Activated naive CD4-positive, alpha-beta T cell treated with Interleukin-2 at 50 U/mL for 16 hours (primary cell): ENCODE results near the gene SH3PXD2A.
"Not testable (repeated sequence)": the region's sequence is repeated elsewhere in the genome, so short reads cannot be mapped to it uniquely, and the experiment has no call there.

Source experiments
- DNase-seq: peaks from one replicate; pipeline ENCODE4 v3.0.0-alpha.2; 2020

Gene SH3PXD2A

DNA sequence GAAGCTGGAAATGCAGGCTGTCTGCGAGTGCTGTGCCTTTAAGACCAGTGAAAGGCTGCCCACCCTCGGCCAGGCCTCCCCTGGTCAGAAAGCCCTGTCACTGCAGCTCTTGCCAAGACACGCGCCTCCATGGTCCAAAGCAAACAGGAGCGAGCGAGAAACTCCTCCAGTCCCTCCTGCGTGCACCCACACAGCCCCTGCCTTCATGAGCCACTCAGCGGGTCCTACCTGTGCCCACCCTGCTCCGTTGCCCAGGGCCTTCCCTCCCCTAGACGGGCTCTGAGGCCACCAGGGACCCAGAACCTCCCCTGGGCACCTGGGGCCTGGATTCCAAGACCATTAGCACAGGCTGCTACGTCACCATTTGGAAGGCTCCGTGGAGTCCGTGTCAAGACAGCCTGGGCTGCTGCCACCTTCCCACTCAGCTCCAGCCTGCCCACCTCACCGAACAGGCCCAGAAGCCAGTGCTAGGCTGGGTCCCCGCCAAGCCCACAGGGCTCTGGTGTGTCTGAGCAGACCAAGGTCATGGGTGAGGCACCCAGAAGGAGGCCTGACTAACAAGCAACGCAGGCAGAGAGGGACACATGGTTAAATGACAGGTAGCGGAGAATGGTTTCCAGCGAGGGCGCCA is 217.3 kb downstream of the SH3PXD2A start:
- no peak for DNase-seq

DNA sequence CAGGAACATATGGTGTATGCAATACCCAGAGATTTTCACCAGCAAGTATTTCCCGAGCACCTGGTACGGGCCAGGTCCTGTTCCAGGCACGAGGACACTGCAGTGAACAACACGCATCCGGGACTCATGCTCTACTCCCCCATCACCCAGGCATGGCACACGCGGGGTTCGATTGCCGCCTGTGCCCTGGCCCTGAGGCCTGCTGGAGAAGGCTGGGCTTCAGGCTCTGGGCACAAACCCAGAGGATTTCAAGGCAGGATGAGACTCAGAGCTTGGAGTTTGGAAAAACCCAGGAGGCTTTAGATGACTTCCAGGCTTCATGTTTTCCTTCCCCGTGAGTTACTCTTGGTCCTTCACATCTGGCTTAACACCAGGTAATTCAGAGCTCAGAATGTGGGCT is 218.4 kb downstream of the SH3PXD2A start:
- no peak for DNase-seq

DNA sequence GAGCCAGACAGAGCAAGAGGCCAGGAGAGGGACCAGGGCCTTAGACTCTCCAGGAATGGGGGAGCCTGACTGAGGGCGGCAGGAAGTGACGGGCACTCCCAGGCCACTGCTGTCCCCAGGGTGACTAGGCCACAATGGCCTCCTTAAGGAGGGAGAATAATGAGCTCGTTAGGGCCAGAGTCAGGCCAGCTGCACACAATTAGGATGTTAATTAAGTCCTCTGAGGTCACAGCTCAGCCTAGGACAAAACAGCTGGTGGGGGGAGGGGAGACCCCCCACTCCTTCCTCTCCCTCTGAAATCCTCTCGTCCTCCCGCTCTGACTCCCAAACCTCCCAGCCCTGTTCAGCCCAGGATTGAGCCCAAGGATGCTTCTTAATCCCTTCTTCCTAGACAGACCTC is 218.9 kb downstream of the SH3PXD2A start:
- DNase-seq: no peak

DNA sequence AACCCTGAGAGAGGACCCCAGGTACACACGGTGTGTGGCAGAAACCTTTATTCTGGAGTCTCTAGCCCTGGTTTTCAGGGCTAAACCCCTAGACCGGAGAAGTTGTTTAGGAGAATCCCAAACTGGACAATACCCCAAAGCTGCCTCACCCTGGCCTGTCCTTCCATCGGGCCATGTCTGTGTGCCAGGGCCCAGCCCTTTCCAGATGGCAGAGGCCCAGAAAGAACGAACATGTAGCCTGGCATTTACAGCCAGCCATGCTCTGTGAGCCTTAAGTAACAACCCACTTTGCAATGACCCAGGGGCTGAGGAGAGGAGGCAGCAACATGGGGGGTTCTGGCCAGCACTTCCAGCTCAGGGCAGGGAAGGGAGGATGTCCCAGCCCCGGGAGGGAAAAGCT is 219.8 kb downstream of the SH3PXD2A start:
- DNase-seq: no peak

DNA sequence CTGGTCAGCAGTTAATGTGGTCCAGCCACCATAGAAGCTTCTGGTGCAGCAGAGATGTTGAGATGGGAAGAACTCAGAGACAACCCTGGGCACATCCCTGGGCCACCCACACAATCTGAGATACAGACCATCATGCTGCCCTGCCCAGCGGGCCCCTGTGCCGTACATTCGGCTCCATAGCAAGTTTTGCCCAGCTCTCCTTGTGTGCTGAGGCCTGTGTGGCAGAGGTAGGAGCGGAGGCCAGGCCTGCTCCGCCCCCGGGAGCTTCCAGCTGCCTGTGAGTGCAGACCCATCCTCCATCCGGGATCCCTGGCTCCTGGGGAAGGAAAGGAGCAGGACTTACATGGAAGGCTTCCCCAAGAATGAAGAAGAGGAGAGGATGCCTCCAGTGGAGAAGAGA is 221.5 kb downstream of the SH3PXD2A start:
- no peak for DNase-seq

DNA sequence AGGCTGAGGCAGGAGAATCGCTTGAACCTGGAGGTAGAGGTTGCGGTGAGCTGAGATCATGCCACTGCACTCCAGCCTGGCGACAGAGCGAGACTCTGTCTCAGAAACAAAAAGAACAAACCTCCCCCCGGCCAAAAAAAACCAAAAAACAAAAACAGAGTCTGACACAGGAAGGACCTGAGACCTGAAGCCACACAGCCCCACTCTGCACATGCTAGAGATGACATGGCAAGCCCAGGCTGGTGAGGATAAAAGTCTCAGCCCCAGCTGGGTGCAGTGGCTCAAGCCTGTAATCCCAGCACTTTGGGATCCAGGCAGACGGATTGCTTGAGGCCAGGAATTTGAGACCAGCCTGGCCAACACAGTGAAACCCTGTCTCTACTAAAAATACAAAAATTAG is 222.5 kb downstream of the SH3PXD2A start:
- DNase-seq: not testable (repeated sequence)

DNA sequence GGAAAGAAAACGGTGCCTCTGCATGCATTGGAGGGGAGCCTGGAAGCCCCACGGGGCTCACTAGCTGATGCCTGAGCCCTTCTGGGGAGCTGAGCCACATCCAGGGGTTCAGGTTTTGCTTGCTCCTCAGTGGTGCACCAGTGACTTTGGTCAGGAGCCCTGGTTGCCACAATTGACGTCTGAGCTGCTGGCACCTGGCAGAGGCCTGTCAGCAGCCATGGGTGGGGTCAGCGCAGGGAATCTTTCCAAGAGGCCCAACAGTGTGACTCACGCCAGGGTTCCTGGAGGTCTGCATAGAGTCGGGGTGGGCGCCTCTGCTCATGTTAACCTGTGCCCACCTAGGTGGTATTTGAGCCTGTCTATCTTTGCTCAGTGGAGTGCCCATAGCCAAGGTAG is 223.1 kb downstream of the SH3PXD2A start:
- DNase-seq: no peak

DNA sequence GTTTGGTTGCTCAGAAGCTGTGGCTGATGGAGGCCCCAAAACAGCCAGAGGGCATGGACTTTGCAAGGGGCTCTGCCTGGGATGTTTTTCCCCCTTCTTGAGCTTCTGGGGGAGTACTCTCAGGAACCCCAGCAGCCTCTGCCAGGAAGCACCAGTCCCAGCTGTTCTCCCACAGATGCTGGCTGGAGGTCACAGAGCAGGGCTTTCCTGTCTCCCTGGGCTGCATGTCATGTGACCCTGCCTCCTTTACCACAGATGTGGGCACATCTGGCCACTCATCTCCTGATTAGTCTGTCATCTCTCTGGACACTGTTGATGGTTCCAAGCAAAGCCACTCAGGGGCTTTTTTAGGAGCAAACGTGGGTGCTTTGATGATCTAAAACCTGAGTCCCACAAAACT is 225.2 kb downstream of the SH3PXD2A start:
- no peak for DNase-seq

DNA sequence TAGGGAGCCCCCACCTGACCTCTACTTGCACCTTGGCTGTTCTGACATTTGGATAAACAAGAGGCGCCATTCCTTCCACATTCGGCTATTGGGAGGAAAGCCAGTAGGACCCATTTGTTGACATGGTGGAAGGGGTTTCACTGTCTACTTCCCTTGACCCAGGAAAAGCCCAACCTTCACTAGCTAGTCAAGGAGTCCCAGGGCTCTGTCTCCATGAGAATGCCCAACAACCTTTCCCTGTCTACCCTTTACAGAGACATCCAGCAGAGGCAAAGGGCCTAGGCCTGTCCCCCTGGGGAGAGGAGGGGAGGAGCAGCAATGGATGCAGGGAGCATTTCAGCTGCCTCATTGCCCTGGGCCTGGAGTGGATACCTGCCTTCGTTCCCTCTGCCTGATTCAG is 225.8 kb downstream of the SH3PXD2A start:
- DNase-seq: no peak

DNA sequence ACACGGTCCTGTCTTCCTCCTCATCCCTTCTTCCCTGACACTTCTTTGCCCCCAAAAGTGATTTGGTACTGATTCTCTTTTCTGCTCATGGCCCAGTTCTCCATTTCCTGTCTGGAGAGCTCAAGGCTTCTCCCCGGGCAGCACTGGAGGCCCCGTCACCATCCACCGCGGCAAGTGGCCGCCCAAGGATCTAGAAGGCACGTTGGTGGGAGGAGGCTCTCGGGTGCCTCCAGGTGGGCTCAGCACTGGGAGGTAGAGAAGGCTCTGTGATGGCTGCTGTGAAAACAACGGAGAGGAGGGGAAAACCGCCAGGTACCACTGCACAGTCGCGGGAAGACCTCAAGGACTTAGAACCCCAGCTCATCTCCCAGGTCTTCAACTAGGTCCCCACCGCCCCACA is 227.5 kb downstream of the SH3PXD2A start:
- DNase-seq: no peak

DNA sequence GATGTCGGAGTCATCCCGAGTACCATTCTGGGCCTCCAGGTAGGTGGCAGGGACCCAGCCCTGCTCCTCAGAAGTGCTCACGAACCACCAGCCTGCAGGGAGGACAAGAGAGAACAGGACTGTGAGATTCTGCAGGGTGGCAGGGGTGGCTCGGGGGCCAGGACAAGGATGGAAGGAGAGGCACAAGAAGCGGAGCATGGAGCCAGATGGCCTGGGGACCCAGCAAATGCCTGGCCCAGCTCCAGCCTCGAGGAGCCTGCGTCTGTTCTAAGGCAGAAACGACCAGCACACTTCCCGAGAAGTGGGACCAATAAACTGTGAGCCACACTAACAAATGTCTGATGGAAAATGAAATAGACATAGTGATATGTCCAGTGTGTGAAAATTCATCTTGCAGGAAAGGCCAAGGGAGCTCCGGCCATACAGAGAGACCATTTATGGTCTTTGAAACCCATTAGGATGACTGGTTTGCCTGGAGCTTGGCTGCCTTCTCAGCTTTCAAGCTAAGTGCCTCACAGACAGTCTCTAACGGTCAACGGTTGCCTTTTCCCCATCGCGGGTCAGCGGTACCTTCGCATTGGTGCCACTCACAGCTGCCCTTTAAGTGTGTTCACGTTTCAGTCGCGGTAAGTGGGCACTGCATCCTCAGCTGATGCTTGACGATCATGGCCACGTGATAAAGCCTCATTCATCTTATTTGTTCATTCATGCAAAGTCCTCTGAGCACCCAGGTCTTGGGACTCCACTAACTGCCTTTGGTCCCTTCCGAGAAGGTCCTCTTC is 228.1 kb downstream of the SH3PXD2A start:
- no peak for DNase-seq

DNA sequence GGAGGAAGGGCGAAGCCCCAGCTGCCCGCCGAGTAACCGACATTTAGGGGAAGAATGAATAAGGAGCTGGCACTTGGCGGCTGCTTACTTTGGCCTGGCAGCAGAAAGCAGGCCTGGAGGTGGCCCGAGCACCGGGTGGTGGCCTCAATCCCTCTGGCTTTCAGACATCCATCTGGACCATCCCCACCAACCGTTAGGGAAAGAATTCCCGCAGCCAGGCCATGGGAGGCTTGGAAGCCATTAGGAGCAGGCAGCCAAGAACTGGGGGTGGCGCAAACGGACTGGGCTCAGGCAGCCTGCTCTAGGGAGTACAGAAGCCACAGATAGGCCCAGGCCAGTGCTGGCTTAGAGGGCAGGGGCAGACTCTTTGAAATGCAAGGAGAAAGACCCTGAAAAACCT is 229.2 kb downstream of the SH3PXD2A start:
- no peak for DNase-seq

DNA sequence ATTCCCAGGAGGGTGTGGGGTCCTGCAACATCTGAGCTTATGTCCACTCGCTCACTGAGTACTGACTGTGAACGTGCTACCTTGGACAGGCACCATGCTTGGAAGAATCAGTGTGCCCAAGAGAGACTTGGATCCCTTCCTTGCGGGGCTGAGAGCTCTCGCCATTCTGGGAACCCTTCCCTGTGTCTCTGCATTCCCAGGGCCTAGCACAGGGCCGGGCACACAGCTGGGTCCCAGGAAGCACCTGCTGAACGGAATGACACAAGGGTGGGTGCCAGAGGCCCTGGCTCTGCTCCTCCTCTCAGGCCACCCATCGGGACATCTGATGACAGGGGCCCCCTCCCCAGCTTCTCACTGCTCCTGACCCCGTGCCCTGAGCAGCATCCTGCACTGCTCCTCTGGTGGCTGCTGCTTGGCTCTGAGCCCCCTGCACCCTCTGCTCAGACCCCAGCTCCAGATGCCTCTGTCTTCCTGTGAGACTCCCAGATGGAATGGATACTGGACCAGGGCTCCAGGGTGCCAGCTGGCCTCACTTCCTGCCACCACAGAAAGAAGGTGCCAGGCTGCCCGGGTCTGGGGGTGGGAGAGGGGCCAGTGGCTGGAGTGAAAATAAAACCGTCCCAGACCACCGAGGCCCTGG is 232.3 kb downstream of the SH3PXD2A start:
- no peak for DNase-seq

DNA sequence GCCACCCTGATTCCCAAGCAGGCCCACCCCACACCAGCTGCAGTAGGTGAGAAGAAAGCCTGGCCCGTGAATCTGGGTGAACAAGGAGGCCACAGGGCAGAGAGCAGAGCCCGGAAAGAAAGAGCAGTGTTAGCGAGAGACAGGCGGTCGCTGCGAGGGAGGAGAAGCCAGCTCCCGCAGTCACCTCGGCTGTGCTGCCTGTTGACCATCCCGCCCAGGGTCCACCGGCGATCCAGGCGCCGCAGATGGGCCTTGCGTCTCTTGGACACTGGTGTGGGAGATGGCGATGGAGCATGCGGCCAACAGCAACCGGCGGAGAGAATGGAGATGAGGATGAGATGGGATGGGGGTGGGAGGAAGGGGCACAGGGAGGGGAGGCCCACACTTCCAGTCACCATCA is 233.1 kb downstream of the SH3PXD2A start:
- DNase-seq: no peak

DNA sequence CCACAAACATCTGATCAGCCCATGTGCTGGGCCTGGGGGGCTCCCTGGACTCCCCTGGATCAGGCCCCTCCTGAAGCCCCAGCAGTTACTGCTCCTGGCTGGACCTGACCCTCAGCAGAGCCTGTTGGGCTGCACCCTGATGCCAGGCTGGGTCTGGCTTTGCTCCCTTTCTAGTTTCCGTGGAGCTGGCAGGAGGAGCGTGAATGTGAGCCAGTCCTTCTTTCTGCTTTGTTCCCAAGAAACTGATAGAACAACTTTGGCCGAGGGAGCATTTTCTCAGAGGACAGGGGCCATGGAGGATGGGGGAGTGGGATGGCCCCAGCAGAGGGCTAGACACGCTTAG is 233.6 kb downstream of the SH3PXD2A start:
- DNase-seq: no peak

DNA sequence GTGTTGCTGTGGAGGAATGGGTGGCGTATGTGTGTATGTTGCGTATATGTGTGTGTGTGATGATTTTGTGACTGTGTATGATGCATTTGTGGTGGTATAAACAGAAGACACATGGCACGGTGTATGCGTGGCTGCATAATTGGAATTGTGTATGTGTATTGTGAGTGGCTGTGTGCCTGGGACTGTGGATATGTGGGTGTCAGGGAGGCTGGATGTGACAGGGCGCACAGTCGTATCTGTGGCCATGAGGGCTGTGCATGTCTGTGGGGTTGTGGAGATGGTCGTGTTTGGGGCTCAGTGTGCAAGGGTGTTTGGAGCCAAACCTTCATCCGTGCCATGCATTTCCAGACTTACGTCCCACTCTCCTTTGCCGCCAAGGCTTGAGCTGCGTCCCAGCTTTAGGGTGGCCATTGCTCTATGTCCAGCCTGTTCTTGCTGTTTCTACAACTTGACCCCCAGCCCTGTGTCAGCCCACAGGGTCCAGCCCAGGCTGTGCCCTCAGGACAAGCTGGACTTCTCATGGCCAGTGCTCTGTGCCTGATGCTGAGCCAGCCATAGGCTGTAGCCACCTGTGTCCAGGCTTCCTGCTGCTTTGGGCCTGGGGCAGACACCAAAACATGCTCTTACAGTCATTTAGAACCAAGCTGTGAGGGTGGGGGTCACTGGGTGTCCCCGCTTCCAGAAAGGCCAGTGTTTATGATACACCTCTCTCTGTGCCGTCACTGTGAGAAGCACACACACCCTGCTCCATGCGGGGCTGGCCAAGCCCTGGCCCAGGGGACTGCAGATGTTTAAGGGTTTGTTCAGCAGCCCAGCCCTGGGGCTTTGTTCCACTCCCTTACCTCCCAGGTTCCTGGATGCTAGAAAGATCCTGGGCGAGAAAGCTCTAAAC is 234.2 kb downstream of the SH3PXD2A start:
- DNase-seq: no peak

DNA sequence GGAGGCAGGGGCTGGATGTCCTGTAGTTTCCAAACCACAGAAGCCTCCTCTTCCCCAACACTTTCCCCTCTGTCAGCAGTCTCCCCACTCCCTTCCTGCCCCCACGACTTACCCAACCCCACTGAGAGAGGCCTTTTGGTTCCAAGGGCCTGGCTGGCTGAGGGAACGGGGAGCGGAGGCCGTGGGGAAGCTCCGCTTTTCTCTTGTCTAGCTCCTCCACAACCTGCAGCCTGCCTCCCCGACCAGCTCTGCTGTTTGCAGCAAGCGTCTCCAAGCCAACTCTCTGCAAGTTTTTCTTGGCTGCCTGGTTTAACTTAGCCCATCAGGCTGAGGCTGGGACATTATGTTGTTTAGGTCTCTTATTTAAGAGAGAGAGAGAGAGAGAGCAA is 235.0 kb downstream of the SH3PXD2A start:
- no peak for DNase-seq

DNA sequence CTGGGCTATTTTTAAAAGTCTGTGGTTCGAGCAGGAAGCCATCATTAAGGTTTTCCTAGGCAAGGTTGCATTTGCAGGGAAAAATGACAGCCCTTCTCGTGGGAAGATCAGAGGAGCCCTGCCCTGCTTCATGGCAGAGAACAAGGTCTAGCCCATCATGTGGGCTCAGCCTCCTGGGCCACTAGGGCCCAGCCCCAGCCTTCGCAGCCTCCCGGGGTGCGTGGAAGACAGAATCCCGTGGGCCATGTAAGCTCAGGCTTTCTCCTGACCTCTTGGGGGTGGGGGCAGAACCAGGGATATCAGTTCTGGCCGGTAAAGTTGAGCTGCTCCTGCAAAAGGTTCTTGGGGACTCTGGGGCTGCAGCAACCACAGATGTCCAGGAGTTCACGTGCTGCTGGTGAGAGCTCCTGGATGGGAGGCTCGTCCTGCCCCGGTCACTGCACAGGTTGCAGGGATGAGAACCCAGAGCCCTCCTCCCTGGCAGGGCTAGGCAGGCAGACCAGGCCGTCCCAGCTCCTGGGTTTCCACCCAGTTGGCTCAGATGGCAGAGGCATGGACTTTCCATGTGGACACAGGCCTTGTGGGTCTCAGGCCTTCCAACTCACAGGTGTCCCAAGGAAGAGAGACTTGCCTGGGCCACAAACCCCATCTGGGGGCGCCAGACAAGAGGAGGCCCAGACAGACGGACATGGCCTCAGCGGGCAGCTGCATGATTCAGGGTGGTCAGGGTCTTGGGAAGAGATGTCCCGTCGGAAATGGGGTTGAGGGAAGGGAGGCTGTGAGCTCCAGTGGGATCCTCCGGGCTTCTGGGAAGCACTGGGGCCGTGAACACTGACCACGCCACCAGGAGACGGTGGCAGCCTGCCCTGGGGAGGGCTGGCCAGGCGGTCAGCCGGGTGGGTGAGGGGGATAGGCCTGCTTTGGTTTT is 235.7 kb downstream of the SH3PXD2A start:
- no peak for DNase-seq

DNA sequence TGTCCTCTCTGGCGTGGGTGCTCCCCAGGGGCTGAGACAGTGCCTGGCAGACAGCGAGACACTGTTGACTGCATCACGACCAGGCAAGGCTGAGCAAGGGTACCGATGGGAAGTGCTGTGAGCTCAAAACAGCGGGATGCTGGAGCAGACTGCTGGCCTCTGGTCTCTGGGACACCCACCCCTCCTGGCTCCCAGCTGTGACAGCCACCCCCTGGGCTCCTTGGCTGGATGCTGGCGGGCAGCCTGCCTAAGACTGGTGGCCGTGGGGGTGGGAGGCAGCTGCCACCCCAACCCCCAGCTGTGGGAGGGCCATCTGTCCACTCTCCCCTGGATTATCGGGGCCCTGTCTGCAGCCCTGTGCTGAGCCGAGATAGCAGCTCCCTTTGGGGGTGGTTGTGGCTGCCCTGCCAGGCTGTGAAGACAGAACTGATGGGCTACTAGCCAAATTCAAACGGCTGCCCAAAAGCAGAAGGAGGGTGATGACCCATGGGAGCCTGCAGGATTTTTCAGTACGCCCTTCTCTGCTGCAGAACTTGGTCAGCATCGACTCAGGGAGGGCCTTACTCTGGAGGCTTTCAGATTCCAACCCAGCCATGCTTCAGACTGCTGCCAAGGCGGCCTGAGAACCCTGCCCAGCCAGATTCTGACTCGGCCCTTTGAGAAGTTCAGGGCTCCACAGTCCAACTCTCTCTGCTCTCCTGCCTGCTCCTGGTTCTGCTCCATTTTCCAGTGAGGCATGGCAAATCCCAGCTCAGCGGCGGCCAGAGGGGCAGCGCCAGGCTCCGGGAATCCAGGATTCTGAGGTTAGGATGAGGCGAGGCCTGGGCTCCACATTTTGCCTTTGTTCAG is 236.6 kb downstream of the SH3PXD2A start:
- no peak for DNase-seq

DNA sequence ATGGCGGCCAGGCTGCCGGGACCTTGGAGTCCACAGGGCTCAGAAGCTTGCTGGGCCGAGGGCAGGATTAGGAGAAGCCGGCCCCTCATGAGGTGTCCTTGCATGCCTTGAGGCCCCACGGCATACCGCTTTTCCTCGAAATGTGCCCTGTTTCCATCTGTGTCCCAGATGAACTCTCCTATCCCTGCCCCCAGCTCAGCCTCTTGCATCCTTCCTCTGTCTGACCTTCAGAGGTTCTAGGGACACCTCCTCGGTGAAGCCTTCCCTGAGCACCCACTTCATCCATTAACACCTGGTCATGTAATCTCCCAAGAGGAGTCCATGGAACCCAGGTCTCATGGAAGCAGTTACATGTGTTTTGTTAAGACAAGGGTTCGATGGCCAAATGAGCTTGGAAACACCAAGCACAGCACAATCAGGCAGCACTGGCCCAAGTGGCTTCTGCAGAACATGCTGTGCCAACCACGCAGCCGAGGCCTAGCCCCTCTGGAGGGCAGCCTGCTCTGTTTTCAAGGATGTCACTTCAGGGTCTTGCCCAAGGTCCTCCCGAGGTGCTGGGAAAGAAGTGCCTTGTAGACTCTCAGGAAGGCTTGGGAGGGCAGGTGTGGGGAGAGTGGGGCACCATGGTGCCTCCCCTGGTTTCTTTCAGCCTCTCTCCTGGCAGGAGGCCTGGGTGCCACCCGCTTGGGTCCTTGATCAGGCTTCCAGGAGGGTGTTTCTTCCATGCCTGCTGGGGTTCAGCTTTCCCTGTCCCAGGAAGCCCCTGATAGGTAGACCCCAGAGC is 237.6 kb downstream of the SH3PXD2A start:
- no peak for DNase-seq
